K562 treated with DMSO at 1 percent for 24 hours (cell line): ENCODE data around the gene USP32. TPM values are rescaled to one million over a fixed set of nuclear protein-coding genes. Genes with fewer than 3 reads are reported as not detected.

Experiments used
- total RNA-seq: library from RNA; unstranded; fragments of 300-600 nt; gene quantifications from 2 replicates; pipeline ENCODE4 v1.2.3, GENCODE V29; 2022; ENCODE audit warnings: low read depth; ENCODE audit not compliant: insufficient read depth

The USP32 gene, protein sequence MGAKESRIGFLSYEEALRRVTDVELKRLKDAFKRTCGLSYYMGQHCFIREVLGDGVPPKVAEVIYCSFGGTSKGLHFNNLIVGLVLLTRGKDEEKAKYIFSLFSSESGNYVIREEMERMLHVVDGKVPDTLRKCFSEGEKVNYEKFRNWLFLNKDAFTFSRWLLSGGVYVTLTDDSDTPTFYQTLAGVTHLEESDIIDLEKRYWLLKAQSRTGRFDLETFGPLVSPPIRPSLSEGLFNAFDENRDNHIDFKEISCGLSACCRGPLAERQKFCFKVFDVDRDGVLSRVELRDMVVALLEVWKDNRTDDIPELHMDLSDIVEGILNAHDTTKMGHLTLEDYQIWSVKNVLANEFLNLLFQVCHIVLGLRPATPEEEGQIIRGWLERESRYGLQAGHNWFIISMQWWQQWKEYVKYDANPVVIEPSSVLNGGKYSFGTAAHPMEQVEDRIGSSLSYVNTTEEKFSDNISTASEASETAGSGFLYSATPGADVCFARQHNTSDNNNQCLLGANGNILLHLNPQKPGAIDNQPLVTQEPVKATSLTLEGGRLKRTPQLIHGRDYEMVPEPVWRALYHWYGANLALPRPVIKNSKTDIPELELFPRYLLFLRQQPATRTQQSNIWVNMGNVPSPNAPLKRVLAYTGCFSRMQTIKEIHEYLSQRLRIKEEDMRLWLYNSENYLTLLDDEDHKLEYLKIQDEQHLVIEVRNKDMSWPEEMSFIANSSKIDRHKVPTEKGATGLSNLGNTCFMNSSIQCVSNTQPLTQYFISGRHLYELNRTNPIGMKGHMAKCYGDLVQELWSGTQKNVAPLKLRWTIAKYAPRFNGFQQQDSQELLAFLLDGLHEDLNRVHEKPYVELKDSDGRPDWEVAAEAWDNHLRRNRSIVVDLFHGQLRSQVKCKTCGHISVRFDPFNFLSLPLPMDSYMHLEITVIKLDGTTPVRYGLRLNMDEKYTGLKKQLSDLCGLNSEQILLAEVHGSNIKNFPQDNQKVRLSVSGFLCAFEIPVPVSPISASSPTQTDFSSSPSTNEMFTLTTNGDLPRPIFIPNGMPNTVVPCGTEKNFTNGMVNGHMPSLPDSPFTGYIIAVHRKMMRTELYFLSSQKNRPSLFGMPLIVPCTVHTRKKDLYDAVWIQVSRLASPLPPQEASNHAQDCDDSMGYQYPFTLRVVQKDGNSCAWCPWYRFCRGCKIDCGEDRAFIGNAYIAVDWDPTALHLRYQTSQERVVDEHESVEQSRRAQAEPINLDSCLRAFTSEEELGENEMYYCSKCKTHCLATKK (N-terminal part only)
- total RNA-seq, result 28.4 and 37.0 TPM in 2 replicates

DNA sequence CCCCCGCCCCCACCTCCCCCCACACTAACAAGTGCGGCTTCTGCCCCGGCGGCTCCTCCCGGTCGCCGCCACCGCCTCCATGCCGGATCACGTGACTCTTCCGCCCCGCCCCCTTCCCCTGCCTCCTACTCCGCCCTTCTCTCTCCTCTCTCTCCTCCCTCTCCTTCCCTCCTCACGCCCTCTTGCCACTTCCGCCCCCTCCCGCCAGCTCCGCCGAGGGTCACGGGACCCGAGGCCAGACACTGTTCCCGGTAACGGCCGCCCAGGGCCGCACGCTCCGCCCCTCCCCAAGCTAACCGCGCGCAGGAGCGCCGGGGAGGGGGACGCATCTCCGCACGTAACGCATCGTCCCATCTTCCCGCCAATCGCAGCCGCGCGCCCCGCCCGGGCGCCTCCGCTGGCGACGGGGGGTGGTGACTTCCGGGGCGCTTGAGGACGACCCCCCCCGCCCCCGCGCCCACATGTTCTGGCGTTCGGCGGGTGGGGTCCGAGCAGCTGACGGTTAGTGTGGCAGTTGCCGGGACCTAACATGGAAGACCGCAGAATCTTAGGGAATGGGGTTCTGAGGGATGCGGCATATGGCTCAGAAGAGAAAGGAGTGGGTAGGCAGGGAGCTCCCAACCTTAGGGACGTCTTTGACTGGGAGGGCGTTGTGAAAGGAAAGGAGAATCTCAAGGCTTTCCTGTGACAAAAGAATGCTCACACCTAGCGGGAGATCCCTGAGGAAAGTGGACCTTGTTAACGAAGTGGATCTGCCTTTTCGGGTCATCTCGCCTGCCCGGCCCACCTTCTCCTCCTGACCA, at the start of gene USP32:
Gene USP32 (minus strand): TSS at position 92 of the 803 bp plus-strand sequence. CDS start 194 bp downstream, outside the sequence.

DNA sequence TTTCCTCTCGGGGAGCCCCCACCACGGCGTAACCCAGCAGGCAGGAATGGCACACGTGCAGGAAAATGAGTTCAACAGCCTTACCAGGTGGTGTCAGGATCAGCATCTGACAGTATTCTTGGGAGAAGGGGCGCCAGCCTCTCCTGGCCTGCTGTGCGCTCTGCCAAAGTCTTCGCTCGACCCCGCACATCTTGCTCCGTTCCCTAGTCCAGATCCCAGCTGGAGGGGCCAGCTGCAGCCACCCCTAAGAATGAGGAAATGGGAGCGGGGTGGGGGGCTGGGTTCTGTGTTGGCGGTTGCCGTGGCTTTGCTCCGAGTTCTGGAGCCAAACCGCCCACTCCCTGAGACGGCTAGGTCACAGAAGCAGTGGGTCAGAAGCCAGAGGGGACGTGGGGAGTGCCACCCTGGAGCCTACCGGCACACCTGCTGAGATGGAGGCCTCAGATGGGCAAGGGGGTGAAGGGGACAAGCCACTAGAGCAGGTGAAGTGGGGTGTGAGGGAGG, 30.3 kb upstream of the USP32 start, which contains the start of gene CHCT1:
Gene CHCT1 (plus strand): TSS at position 328 of the 504 bp plus-strand sequence. CDS start 104 bp downstream, at position 432.

DNA sequence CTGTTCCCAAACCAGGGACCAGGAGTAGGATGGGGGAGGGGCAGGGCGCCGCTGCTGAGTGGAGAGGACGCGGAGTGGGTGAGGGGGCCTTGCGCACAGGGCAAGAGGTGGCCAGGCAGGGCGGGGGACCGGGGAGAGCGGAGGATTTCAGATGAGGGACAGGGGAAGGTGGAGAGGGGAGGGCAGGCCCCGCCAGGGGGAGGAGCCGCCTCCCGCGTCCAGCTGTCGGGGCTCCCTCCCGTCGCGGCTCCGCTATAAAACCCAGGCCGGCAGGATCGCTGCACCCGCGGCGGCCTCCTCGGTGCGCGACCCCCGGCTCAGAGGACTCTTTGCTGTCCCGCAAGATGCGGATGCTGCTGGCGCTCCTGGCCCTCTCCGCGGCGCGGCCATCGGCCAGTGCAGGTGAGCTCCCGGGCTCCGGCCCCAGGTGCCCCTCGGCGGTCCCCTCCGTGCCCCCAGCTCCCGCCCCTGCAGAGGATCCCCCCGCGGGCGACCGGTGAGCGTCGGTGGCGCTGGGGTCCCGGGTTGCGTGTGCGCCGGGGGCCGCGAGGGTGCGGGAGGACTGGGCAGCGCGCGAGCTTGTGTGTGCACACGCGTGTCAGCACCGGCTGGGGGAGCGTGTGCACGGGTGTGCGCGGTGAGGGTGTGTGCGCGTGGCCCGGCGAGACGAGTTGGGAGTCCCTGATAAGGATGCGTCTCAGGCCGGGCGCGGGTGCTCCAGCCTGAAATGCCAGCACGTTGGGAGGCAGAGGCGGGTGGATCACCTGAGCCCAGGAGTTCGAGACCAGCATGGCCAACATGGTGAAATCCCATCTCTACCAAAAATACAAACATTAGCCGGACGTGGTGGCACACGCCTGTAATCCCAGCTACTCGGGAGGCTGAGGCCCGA, 242.0 kb downstream of the USP32 start, which contains the start of gene CA4:
Gene CA4 (plus strand): TSS at position 283 of the 892 bp plus-strand sequence. CDS start 62 bp downstream, at position 345.

Other genes with a start within 250 kb of the USP32 start
- gene CA4, start 242.2 kb downstream of the USP32 start, total RNA-seq, result not detected in 2 replicates
- gene CHCT1, start 30.4 kb upstream of the USP32 start, total RNA-seq, result not detected in 2 replicates
- gene APPBP2, start 134.1 kb upstream of the USP32 start, total RNA-seq, result 8.1 and 17.3 TPM in 2 replicates
- gene PPM1D, start 208.1 kb upstream of the USP32 start, total RNA-seq, result 18.5 and 19.7 TPM in 2 replicates